Activated CD8-positive, alpha-beta T cell treated with anti-CD3 and anti-CD28 coated beads, Interleukin-2, amount 10 ng/mL, durations not matched to agents 7 days and 5 days (primary cell): ENCODE measurements around the gene POFUT2. TPM values are rescaled to one million over a fixed set of nuclear protein-coding genes. Genes with fewer than 3 reads are reported as not detected.

Source experiments
- ATAC-seq: fragments of 150-1000 bp; cut with Tn5 transposase; one replicate; pipeline ENCODE4 v1.10.0; 2021; ENCODE audit warnings: moderate library complexity
- CTCF ChIA-PET: fragments of 350-600 bp; sonication (Branson Sonifier 250); formaldehyde crosslinking; loops from one replicate; lab custom pipeline; 2021; ENCODE audit warnings: antibody characterized with exemption; lab: Charles Lee
- POLR2A ChIA-PET: fragments of 350-600 bp; sonication (Branson Sonifier 250); formaldehyde crosslinking; loops from one replicate; lab custom pipeline; 2021; ENCODE audit warnings: antibody characterized with exemption; lab: Charles Lee
- DNase-seq: peaks from one replicate; pipeline ENCODE4 v3.0.0-alpha.2; 2020
- H3K27ac Mint-ChIP-seq: one replicate; pipeline ENCODE4 v1.8.0; 2021; ENCODE audit warnings: mild to moderate bottlenecking, mixed read lengths
- H3K27me3 Mint-ChIP-seq: one replicate; pipeline ENCODE4 v1.8.0; 2021; ENCODE audit warnings: low read depth, mixed read lengths
- H3K36me3 Mint-ChIP-seq: one replicate; pipeline ENCODE4 v1.8.0; 2021; ENCODE audit warnings: low read depth, mixed read lengths
- H3K4me1 Mint-ChIP-seq: one replicate; pipeline ENCODE4 v1.8.0; 2021; ENCODE audit warnings: low read depth, mixed read lengths
- H3K4me3 Mint-ChIP-seq: one replicate; pipeline ENCODE4 v1.8.0; 2021; ENCODE audit warnings: mild to moderate bottlenecking, mixed read lengths
- H3K9me3 Mint-ChIP-seq: one replicate; pipeline ENCODE4 v1.8.0; 2022; ENCODE audit warnings: mixed read lengths; ENCODE audit not compliant: insufficient read depth
- total RNA-seq, 2 experiments: library from RNA; stranded (reverse); gene quantifications; one replicate each; pipeline ENCODE4 v1.2.3, GENCODE V29; 2021

The POFUT2 gene
- total RNA-seq, 2 experiments from 2014 or later, result 13.6 to 16.0 TPM

DNA sequence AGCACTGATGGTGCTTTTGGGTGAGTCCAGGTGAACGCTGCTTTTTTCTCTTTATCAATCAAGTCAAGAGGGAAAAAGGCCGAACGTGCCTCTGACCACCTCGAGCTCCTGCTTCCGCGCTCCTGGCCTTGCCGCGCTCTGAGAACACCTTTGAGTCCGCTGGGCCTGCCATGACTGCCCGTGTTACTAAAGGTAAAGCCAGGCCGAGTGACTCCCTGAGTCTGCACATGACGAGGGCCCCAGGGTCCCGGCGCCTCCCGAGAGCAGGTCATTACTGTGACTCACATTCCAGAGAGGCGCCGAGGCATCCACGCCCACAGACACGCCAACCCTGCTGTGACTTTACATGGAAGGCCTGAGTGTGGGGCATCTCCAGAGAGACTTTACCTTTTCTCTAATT, 11.1 kb downstream of the POFUT2 start:
- Mint-ChIP-seq H3K9me3 (no peaks in the 10 kb centered on the region), H3K36me3 (peaks cover 7% of the 10 kb centered on the region), H3K27me3 (no peaks in the 10 kb centered on the region), H3K4me1 (no peaks in the 10 kb centered on the region), H3K4me3 (no peak overlapping the region), H3K27ac (no peak overlapping the region)
- POLR2A ChIA-PET, result no interaction called here
- ATAC-seq (no peak), DNase-seq (no peak)
- CTCF ChIA-PET, result interaction anchor here (1.3 kb wide), 1 partner anchor 124 kb away, joined by 4 read pairs; no protein-coding TSS in a partner anchor

DNA sequence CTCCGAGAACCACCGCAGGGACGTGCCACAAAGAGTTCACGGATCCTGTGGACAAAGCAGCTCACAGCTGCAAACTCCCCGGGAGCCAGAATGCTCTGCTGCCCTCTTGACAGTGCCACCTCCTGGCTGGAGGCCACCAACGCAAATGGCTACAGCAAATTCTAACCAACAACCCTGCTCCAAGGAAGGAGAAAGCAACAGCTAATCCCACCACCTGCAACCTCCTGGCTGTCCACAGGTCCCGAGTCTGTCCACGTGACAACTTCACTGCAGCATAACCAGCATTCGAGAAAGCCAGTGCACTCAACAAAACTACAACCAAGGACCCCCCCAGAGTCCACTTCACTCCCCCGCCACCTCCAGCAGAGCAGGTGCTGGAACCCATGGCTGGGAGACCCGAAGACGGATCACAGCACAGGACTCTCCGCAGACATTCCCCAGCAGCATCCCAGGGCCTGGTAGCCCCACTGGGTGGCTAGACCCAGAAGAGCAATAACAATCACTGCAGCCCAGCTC, 17.3 kb downstream of the POFUT2 start:
- no peak overlapping the region for H3K4me3 Mint-ChIP-seq
- DNase-seq, result no peak

DNA sequence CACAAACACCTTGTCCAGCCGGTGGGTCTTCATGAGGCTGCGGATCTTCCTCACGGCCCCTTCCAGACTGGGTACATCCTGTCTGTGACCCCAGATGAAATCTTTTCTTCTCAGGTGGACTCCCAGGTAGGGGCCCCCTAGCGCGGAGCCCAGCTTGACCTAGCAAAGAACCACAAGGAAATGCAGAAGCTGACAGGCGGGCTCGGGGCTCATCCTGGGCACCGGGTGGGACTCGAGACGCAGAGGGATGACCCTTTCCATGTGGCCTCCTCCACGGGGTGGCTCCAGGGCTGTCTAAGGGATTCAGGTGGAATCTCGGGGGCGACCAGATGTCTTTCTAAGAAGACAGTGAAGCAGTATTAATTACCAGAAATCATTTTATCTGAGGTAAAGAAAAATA, 17.8 kb downstream of the POFUT2 start:
- no peak for DNase-seq
- H3K27me3 Mint-ChIP-seq, result no peaks in the 10 kb centered on the region
- H3K36me3 Mint-ChIP-seq, result peaks cover 31% of the 10 kb centered on the region
- POLR2A ChIA-PET, result no interaction called here
- H3K27ac Mint-ChIP-seq, result no peak overlapping the region
- CTCF ChIA-PET, result interaction anchor here (0.6 to 1.7 kb wide), 3 partner anchors 117 to 132 kb away, joined by 3 to 7 read pairs (median 3); no protein-coding TSS in a partner anchor
- H3K4me3 Mint-ChIP-seq, result no peak overlapping the region
- no peak for ATAC-seq
- no peaks in the 10 kb centered on the region for H3K9me3 Mint-ChIP-seq
- H3K4me1 Mint-ChIP-seq, result peaks cover 27% of the 10 kb centered on the region

More for the DNA sequence above, 17.3 kb downstream of the POFUT2 start:
- Mint-ChIP-seq H3K36me3 (peaks cover 29% of the 10 kb centered on the region), H3K4me1 (peaks cover 24% of the 10 kb centered on the region), H3K27ac (no peak overlapping the region), H3K27me3 (no peaks in the 10 kb centered on the region), H3K9me3 (no peaks in the 10 kb centered on the region)
- ChIA-PET POLR2A (no interaction called here), CTCF (interaction anchor here (1.2 to 2.0 kb wide), 3 partner anchors 130 to 133 kb away, joined by 3 to 9 read pairs (median 7); no protein-coding TSS in a partner anchor)
- no peak for ATAC-seq

DNA sequence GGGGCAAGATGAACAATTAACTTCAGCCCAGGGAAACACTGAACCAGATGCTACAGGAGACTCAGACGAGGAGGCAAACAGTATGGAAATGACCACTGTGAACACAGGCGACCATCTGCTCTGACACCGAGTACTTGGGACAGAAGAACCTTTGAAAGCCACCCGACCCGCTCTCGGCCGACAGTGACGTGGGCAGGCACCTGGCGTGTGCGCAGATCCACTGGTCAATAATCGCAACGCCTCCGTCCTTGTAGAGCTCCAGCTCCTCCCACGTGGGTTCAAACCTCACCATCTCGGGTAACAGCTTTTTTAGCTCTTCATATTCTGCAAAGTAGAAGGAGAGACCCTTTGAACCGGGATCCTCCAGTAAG, 20.3 kb downstream of the POFUT2 start:
- Mint-ChIP-seq H3K4me1 (peaks cover 29% of the 10 kb centered on the region), H3K27me3 (no peaks in the 10 kb centered on the region), H3K36me3 (peaks cover 41% of the 10 kb centered on the region), H3K9me3 (no peaks in the 10 kb centered on the region), H3K4me3 (no peak overlapping the region), H3K27ac (peak overlapping the region; percentile 85)
- ChIA-PET CTCF (no interaction called here), POLR2A (no interaction called here)
- ATAC-seq, result no peak
- DNase-seq, result peak; percentile 17

DNA sequence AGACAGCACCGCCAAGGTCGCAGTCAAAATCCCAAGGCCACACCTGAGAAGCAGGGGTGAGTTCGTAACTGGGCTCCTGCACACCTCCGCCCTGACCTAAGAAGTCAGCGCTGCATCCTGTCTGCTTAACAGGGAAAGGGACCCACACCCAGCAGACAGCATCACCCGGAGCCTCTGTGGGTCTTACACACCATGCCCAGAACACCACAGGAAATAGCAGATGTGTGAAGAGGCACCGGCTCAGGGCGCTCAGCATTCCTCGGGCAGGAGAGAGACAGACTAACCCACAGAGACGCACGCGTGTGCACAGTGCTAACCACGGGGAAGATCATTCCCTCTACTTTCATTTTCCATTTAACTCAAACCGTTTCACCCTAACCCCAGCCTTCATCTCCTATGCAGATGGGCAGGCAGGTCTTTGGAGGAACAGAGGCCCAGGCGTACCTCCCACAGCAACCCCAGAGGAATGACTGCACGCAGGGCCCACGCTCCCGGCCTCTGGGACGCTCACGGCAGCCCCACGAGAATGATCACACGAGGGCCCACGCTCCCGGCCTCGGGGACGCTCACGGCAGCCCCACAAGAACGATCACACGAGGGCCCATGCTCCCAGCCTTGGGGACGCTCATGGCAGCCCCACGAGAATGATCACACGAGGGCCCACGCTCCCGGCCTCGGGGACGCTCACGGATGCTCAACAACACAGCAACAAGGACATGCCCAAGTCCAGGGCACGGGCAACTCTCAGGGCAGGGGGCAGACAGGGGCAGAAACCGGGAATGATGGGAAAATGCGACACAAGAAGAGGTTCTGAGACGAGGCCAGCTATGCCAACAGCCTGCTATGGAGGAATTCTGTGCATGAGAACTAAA, 20.9 kb downstream of the POFUT2 start:
- Mint-ChIP-seq H3K4me1 (peaks cover 29% of the 10 kb centered on the region), H3K36me3 (peaks cover 41% of the 10 kb centered on the region), H3K27me3 (no peaks in the 10 kb centered on the region), H3K27ac (peak overlapping the region; percentile 85), H3K9me3 (no peaks in the 10 kb centered on the region), H3K4me3 (peak overlapping the region; percentile 16)
- peak; percentile 96 for ATAC-seq
- peak; percentile 69 for DNase-seq
- ChIA-PET POLR2A (no interaction called here), CTCF (no interaction called here)

DNA sequence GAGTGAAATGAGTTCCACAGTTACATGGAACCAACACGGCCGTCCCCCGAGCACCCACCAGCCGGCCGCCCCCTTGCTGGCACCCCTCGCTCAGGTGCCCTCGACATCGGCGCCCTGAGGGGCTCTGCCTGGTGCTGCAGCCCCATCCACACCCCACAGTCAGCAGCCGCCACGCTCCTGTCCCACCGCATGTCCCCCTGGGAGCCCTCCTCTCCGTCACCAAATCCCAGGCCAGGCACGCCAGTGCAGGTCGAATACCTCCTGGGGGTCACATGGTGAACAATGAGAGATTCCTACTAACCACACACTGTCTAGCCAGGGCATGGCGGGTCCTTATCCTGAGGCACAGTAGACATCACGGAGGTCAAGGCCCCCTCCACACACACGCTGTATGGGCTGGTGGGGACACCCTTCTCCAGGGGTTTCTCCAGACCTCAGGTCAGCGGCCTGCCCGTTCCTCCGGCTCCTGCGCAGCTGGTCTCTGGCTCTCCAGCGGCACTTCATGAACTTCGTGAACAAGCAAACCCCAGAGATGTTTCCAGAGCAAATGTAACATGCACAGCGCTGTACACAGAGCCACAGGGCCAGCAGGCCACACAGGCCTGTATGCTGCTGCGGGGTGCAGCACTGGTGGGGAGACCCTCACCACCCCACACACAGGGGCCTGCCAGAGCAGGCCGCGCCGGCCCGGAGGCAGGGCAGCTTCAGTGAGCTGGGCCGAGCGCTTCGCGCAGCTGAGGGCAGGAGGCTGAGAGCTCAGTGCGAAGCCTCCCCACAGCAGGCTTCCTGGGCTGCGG, 21.8 kb downstream of the POFUT2 start:
- Mint-ChIP-seq H3K4me3 (no peak overlapping the region), H3K36me3 (peaks cover 41% of the 10 kb centered on the region), H3K4me1 (peaks cover 29% of the 10 kb centered on the region), H3K27me3 (no peaks in the 10 kb centered on the region), H3K9me3 (no peaks in the 10 kb centered on the region), H3K27ac (peak overlapping the region; percentile 85)
- ATAC-seq, result peak; percentile 16
- ChIA-PET CTCF (no interaction called here), POLR2A (no interaction called here)
- DNase-seq, result no peak

DNA sequence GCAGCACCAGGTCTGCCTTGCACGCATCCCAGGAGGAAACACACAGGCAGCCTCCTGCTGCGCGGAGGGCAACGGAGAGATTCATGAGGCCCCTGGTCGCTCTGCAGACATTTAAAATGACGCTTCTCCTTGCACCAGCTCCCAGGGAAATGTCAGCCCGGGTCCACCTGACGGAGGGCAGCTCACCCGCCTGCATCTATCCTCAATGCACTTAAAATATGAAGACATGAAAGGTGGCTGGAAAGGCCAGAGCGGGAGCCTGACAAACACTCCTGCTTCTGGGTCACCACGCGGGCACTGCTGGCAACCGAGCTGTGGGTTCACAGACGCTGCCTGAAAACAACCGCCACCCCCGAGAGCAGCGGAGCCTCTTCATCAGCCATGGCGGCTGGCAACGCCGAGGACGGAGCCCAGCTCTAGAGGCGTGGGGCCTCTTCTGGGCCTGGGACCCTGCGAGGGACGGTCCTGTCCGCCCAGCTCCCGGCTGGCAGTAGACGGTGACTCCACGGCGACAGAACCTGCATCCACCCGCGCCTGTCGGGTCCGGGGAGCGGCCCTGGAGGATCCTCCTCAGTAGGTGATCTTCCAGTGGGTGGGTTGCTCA, 22.7 kb downstream of the POFUT2 start:
- Mint-ChIP-seq H3K36me3 (peaks cover 41% of the 10 kb centered on the region), H3K4me3 (no peak overlapping the region), H3K4me1 (peaks cover 29% of the 10 kb centered on the region), H3K27ac (no peak overlapping the region), H3K9me3 (no peaks in the 10 kb centered on the region), H3K27me3 (peaks cover 3% of the 10 kb centered on the region)
- ChIA-PET POLR2A (no interaction called here), CTCF (no interaction called here)
- ATAC-seq (no peak), DNase-seq (no peak)

DNA sequence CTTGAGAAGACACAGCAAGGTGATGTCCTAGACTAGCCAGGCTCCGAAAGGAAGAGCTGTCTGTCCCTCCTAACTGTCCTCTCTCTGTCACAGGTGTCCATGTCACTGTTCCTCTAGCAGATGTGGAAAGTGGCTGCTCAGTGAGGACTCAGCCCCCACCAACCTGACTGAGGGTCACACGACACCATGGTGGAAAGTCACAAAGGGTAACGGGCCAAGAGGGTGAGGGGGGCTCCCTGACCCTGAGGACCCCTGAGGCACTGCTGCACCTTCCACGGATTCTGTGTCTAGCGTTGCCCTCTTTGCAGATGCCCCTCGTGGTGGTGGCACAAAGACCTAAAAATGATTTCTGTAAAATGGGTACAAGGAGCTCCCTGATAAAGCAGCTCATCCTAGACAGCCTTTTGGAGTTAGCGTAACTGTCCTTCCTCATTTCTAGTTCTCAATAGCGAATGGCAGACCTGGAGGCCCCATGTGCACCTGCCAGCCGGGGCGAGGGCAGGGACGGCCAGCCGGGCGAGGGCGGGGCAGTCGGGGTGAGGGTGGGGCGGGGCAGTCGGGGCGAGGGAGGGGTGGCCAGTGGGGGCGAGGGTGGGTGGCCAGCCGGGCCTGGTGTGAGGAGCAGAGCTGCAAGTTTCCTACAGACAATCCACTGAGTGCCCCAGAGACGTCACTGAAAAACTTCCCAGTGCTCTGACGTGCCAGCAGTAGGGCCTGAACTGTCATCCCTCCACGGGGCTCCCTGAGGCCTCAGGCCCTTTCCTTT, 23.4 kb downstream of the POFUT2 start:
- Mint-ChIP-seq H3K4me1 (peaks cover 29% of the 10 kb centered on the region), H3K4me3 (no peak overlapping the region), H3K27ac (no peak overlapping the region), H3K27me3 (peaks cover 5% of the 10 kb centered on the region), H3K36me3 (peaks cover 39% of the 10 kb centered on the region), H3K9me3 (no peaks in the 10 kb centered on the region)
- POLR2A ChIA-PET, result no interaction called here
- ATAC-seq (no peak), DNase-seq (no peak)
- CTCF ChIA-PET, result interaction anchor here (0.7 kb wide), 1 partner anchor 26 kb away, joined by 3 read pairs; no protein-coding TSS in a partner anchor

DNA sequence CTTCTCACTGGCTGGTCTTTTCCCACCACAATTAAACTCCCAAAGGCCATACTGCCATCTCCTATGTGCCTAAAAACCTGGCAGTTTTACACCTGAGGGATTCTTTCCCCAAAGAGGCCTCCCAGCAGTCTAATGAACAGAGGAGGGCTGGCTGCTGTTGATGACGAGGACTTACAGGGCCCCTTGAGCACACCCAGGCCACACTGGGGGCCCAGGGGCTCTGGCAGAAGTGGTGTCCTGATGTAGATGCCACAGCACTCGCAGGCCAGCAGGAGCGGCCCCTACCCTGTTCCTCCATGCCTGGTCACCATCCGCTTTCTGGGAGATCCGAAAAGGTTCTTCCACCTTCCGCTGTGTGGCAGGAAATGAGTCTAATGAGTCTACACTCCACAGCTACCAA, 24.2 kb downstream of the POFUT2 start:
- H3K27me3 Mint-ChIP-seq, result peaks cover 5% of the 10 kb centered on the region
- ChIA-PET POLR2A (no interaction called here), CTCF (interaction anchor here (1.8 kb wide), 1 partner anchor 123 kb away, joined by 5 read pairs; no protein-coding TSS in a partner anchor)
- H3K4me3 Mint-ChIP-seq, result no peak overlapping the region
- peak overlapping the region; percentile 25 for H3K27ac Mint-ChIP-seq
- H3K4me1 Mint-ChIP-seq, result peaks cover 29% of the 10 kb centered on the region
- ATAC-seq (no peak), DNase-seq (no peak)
- H3K36me3 Mint-ChIP-seq, result peaks cover 39% of the 10 kb centered on the region
- H3K9me3 Mint-ChIP-seq, result no peaks in the 10 kb centered on the region

DNA sequence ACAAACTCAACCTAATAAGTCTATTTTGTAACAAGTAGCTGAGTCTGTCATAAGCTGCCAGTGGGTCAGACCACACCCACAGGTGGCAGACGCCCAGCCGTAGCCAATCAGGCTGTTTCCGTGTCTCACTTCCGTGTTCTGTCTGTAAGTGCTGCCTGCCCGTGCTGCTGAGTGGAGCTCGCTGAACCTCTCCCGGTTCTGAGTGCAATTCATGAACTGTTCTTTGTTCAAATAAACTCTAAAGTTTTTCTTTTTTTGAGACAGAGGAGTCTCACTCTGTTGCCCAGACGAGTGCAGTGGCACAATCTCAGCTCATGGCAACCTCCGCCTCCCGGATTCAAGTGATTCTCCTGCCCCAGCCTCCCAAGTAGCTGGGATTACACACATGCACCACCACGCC, 25.1 kb downstream of the POFUT2 start:
- no peak for ATAC-seq
- POLR2A ChIA-PET, result no interaction called here
- Mint-ChIP-seq H3K4me1 (peaks cover 31% of the 10 kb centered on the region), H3K4me3 (no peak overlapping the region), H3K27ac (no peak overlapping the region), H3K9me3 (no peaks in the 10 kb centered on the region), H3K36me3 (peaks cover 32% of the 10 kb centered on the region), H3K27me3 (peaks cover 5% of the 10 kb centered on the region)
- DNase-seq, result no peak
- CTCF ChIA-PET, result interaction anchor here (1.6 to 1.8 kb wide), 2 partner anchors 30 to 122 kb away, joined by 5 read pairs; no protein-coding TSS in a partner anchor
